ENCODE data around the gene PGA5.
"Not testable (repeated sequence)": the region's sequence is repeated elsewhere in the genome, so short reads cannot be mapped to it uniquely, and the experiment has no call there.

Gene PGA5

GRCh38 chr11:61222047-61222446 is 18.9 kb upstream of the PGA5 start, which contains the start of gene PGA4:
Gene PGA4 (plus strand): TSS chr11:61222347. CDS start chr11:61222401, 54 bp downstream.
- H3K27ac Mint-ChIP-seq, result not testable (repeated sequence)

DNA sequence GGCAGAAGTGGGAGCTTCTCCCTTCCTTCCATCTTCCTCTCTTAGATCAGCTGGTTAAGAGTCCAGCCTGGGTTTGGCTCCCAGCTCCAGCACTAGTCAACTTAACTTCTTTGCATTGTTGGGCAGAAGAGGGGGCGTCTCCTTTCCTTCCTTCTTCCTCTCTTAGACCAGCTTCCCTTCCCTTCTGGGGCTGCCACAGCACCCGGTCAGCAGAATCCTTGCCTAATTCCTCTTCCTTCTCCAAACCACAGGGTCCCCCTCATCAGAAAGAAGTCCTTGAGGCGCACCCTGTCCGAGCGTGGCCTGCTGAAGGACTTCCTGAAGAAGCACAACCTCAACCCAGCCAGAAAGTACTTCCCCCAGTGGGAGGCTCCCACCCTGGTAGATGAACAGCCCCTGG is 18.3 kb upstream of the PGA5 start:
- not testable (repeated sequence) for H3K36me3 Mint-ChIP-seq (ENCODE audit: low read depth); H3K27ac Mint-ChIP-seq; H3K4me1 Mint-ChIP-seq; H3K4me3 Mint-ChIP-seq; H3K9me3 Mint-ChIP-seq; H3K27me3 Mint-ChIP-seq (ENCODE audit: low read depth)

More at GRCh38 chr11:61222047-61222446, 18.9 kb upstream of the PGA5 start, which contains the start of gene PGA4:
- H3K36me3 Mint-ChIP-seq (ENCODE audit: low read depth); H3K4me3 Mint-ChIP-seq; H3K27me3 Mint-ChIP-seq (ENCODE audit: low read depth); H3K9me3 Mint-ChIP-seq; H3K4me1 Mint-ChIP-seq: not testable (repeated sequence)

DNA sequence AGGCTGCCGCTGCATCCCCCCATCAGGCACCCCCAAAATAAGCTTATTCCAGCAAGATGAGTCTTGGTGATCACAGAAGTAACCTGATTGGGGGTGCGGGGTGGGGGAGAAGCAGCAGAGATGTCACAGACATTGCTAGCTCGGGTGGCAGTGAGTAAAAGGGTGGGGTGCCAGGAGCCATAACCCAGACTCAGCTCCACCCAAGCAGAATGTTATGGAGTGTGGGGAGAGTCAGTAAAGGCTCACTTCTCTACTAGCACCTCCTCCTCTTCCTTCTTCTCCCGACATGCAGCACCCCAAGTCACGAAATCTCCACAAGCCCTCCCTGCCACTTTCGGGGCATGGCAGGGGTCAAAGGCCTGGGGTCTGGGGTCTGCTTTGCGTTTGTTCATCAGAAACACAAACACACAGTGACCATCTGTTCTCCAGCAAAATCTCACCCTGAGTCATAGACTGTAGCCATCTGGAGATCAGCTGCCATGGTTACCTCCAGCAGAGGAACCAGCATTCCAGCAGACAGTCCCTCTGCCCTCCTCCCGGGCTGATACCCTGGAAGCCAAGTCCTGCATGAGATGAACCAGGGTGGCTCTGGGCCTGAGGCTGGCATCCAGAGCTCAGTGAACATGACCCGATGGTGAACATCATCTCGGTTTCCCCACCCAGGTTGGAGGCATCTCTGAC is 14.4 kb upstream of the PGA5 start:
- H3K4me1 Mint-ChIP-seq; H3K36me3 Mint-ChIP-seq (ENCODE audit: low read depth); H3K27me3 Mint-ChIP-seq (ENCODE audit: low read depth); H3K4me3 Mint-ChIP-seq; H3K9me3 Mint-ChIP-seq; H3K27ac Mint-ChIP-seq: not testable (repeated sequence)

- H3K27me3 Mint-ChIP-seq (ENCODE audit: low read depth); H3K4me1 Mint-ChIP-seq; H3K27ac Mint-ChIP-seq; H3K36me3 Mint-ChIP-seq (ENCODE audit: low read depth); H3K9me3 Mint-ChIP-seq; H3K4me3 Mint-ChIP-seq: not testable (repeated sequence)
Observed at GRCh38 chr11:61229458-61229857, 11.5 kb upstream of the PGA5 start.

DNA sequence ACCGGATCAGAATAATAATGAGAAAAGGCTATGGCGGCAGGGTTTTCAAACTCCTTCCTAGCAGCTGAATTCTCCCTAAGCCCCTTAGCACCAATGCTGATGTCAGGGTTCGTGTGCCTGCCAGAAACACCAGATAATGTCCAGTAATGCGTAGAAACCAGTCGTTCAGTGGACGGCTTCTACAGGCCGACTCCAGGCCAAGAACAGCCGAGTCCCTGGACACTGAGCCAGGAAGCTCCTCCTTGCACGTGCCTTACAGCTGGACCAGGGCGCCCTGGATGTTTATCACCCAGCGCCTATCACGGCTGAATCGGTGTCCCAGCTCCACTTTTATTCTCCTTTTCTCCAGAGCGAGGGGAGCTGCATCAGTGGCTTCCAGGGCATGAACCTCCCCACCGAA is 9.9 kb upstream of the PGA5 start:
- H3K4me1 Mint-ChIP-seq; H3K27me3 Mint-ChIP-seq (ENCODE audit: low read depth); H3K4me3 Mint-ChIP-seq; H3K36me3 Mint-ChIP-seq (ENCODE audit: low read depth); H3K27ac Mint-ChIP-seq; H3K9me3 Mint-ChIP-seq: not testable (repeated sequence)

DNA sequence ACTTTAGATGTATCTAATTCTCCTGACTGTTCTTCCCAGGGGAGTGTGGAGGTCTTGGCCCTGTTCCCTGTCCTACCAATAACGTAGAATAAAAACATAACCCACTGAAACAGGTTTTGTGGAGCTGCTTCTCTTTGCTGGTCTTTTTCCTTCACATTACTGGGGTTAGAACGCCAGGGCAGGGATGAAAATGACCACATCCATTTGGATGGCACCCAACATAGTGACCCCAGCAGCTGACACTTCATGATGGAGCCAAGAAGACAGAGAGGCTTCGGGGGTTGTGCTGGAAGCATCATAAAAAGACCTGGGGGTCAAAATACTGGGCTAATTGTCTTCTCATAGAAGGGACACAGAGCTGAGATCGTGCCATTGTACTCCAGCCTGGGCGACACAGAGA is 9.4 kb upstream of the PGA5 start:
- H3K4me3 Mint-ChIP-seq; H3K36me3 Mint-ChIP-seq (ENCODE audit: low read depth); H3K4me1 Mint-ChIP-seq; H3K9me3 Mint-ChIP-seq; H3K27me3 Mint-ChIP-seq (ENCODE audit: low read depth); H3K27ac Mint-ChIP-seq: not testable (repeated sequence)

DNA sequence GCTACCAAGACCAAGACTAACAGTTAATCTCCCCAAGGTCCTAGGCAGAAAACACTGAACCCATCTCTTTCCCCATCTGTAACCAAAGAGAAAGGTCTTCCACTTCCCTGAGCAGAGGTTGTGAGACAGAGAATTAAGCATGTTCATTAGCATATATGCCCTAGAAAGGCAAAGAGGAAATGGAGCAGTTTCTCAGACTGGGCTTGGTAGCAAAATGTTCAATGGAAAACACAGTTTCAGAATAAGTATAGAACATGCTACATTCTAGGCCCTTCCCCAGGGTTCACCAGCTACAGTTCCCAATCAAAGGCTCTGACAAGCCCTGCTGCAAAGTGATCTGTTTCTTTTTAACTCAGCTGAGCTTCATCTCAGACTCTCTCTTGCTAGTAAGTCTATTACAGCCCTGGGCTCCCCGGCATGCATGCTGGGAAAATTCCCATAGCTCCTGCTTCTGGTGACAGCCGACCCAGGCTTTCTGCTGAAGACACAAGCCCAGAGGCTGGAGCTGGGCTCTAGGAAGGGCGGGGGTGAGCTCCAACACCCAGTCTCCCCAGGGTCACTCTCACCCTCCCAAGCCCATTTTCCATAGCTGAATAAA is 8.3 kb upstream of the PGA5 start:
- H3K4me3 Mint-ChIP-seq; H3K27ac Mint-ChIP-seq; H3K36me3 Mint-ChIP-seq (ENCODE audit: low read depth); H3K27me3 Mint-ChIP-seq (ENCODE audit: low read depth); H3K4me1 Mint-ChIP-seq; H3K9me3 Mint-ChIP-seq: not testable (repeated sequence)

DNA sequence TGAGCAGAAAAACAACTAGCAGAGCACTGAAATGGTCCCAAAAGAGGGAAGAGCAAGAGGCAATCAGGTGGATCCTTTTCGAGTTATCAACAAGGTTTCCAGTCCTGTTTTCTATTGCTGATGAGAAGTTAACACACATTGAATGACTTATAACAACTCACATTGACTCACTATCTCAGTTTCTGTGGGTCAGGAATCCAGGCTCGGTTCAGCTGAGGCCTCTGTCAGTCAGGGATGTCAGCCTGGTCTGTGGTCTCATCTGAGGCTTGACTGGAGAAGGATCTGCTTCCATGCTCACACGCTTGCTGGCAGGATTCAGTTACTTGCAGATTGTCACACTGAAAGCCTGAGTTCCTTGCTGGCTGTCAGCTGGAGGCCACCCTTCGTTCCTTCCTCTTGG is 3.8 kb upstream of the PGA5 start:
- not testable (repeated sequence) for H3K27me3 Mint-ChIP-seq (ENCODE audit: low read depth); H3K36me3 Mint-ChIP-seq (ENCODE audit: low read depth); H3K4me3 Mint-ChIP-seq; H3K4me1 Mint-ChIP-seq; H3K27ac Mint-ChIP-seq; H3K9me3 Mint-ChIP-seq

GRCh38 chr11:61240288-61240687 is 687 bp upstream of the PGA5 start:
- not testable (repeated sequence) for H3K36me3 Mint-ChIP-seq (ENCODE audit: low read depth); H3K27me3 Mint-ChIP-seq (ENCODE audit: low read depth); H3K27ac Mint-ChIP-seq; H3K9me3 Mint-ChIP-seq; H3K4me3 Mint-ChIP-seq; H3K4me1 Mint-ChIP-seq

DNA sequence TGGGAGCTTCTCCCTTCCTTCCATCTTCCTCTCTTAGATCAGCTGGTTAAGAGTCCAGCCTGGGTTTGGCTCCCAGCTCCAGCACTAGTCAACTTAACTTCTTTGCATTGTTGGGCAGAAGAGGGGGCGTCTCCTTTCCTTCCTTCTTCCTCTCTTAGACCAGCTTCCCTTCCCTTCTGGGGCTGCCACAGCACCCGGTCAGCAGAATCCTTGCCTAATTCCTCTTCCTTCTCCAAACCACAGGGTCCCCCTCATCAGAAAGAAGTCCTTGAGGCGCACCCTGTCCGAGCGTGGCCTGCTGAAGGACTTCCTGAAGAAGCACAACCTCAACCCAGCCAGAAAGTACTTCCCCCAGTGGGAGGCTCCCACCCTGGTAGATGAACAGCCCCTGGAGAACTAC is 551 bp downstream of the PGA5 start:
- H3K4me1 Mint-ChIP-seq; H3K27ac Mint-ChIP-seq; H3K4me3 Mint-ChIP-seq; H3K9me3 Mint-ChIP-seq; H3K36me3 Mint-ChIP-seq (ENCODE audit: low read depth); H3K27me3 Mint-ChIP-seq (ENCODE audit: low read depth): not testable (repeated sequence)

DNA sequence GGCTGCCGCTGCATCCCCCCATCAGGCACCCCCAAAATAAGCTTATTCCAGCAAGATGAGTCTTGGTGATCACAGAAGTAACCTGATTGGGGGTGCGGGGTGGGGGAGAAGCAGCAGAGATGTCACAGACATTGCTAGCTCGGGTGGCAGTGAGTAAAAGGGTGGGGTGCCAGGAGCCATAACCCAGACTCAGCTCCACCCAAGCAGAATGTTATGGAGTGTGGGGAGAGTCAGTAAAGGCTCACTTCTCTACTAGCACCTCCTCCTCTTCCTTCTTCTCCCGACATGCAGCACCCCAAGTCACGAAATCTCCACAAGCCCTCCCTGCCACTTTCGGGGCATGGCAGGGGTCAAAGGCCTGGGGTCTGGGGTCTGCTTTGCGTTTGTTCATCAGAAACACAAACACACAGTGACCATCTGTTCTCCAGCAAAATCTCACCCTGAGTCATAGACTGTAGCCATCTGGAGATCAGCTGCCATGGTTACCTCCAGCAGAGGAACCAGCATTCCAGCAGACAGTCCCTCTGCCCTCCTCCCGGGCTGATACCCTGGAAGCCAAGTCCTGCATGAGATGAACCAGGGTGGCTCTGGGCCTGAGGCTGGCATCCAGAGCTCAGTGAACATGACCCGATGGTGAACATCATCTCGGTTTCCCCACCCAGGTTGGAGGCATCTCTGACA is 4.4 kb downstream of the PGA5 start:
- not testable (repeated sequence) for H3K36me3 Mint-ChIP-seq (ENCODE audit: low read depth); H3K27ac Mint-ChIP-seq; H3K4me1 Mint-ChIP-seq; H3K27me3 Mint-ChIP-seq (ENCODE audit: low read depth); H3K9me3 Mint-ChIP-seq; H3K4me3 Mint-ChIP-seq

DNA sequence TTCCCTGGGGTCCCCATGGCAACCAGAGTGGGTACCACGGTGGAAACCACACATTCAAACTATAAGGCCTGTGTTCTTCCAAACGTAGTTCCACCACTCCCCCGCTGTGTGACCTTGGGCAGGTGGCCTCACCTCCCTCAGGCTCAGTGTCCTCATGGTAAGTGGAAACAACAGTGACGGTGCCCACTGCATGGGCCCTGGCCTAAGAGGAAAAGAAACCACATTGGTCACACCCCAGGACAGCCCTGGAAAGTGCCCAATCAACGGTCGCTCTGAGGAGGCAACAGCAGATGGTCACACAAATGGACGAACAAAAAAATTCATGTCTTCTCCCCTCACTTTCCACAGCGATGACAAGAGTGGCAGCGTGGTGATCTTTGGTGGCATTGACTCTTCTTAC is 7.1 kb downstream of the PGA5 start:
- not testable (repeated sequence) for H3K27me3 Mint-ChIP-seq (ENCODE audit: low read depth); H3K36me3 Mint-ChIP-seq (ENCODE audit: low read depth); H3K27ac Mint-ChIP-seq; H3K9me3 Mint-ChIP-seq; H3K4me3 Mint-ChIP-seq
- H3K4me1 Mint-ChIP-seq, result peaks cover 19% of the 10 kb centered on the region

GRCh38 chr11:61249201-61249600 is 8.2 kb downstream of the PGA5 start:
- H3K27ac Mint-ChIP-seq, result peak overlapping the region in 1 of 3 experiments; percentile 60
- H3K4me3 Mint-ChIP-seq; H3K36me3 Mint-ChIP-seq (ENCODE audit: low read depth); H3K9me3 Mint-ChIP-seq; H3K27me3 Mint-ChIP-seq (ENCODE audit: low read depth): not testable (repeated sequence)
- H3K4me1 Mint-ChIP-seq, result peaks cover 19% of the 10 kb centered on the region

- peaks cover 19% of the 10 kb centered on the region for H3K4me1 Mint-ChIP-seq
- H3K9me3 Mint-ChIP-seq; H3K27me3 Mint-ChIP-seq (ENCODE audit: low read depth); H3K36me3 Mint-ChIP-seq (ENCODE audit: low read depth); H3K4me3 Mint-ChIP-seq; H3K27ac Mint-ChIP-seq: not testable (repeated sequence)
Observed at GRCh38 chr11:61250796-61251765, 10.1 kb downstream of the PGA5 start.

DNA sequence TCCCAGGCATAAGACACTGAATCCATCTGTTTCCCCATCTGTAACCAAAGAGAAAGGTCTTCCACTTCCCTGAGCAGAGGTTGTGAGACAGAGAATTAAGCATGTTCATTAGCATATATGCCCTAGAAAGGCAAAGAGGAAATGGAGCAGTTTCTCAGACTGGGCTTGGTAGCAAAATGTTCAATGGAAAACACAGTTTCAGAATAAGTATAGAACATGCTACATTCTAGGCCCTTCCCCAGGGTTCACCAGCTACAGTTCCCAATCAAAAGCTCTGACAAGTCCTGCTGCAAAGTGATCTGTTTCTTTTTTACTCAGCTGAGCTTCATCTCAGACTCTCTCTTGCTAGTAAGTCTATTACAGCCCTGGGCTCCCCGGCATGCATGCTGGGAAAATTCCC is 11.4 kb downstream of the PGA5 start:
- H3K4me3 Mint-ChIP-seq; H3K36me3 Mint-ChIP-seq (ENCODE audit: low read depth); H3K27me3 Mint-ChIP-seq (ENCODE audit: low read depth); H3K27ac Mint-ChIP-seq; H3K9me3 Mint-ChIP-seq: not testable (repeated sequence)
- H3K4me1 Mint-ChIP-seq, result peaks cover 19% of the 10 kb centered on the region

All from nephron (organoid).